WTC11 (cell line): ENCODE data around the gene MAP3K2. TPM values are rescaled to one million over a fixed set of nuclear protein-coding genes. Genes with fewer than 3 reads are reported as not detected.

ENCODE experiments used
- CDX4 ChIP-seq: fragments of 250-450 bp; sonication (Bioruptor Pico); IDR thresholded peaks from 2 replicates; pipeline ENCODE4 v1.9.0; 2021; ENCODE audit warnings: moderate library complexity, mild to moderate bottlenecking, inconsistent platforms, borderline replicate concordance
- CREB1 ChIP-seq: sonication (generic); formaldehyde crosslinking; IDR thresholded peaks from 2 replicates; pipeline ENCODE4 v1.8.0; 2023; ENCODE audit warnings: mild to moderate bottlenecking, missing genetic modification reagents
- E2F1 ChIP-seq: sonication (generic); formaldehyde crosslinking; IDR thresholded peaks from 2 replicates; pipeline ENCODE4 v1.8.0; 2022; ENCODE audit warnings: mild to moderate bottlenecking, missing genetic modification reagents
- E2F4 ChIP-seq: sonication (generic); formaldehyde crosslinking; IDR thresholded peaks from 2 replicates; pipeline ENCODE4 v1.8.1; 2022; ENCODE audit warnings: low read depth, mild to moderate bottlenecking, moderate library complexity, missing genetic modification reagents, borderline replicate concordance
- ELF4 ChIP-seq: sonication (generic); formaldehyde crosslinking; IDR thresholded peaks from 2 replicates; pipeline ENCODE4 v1.8.1; 2022; ENCODE audit warnings: low read depth, mild to moderate bottlenecking, moderate library complexity, missing genetic modification reagents
- ERG ChIP-seq: fragments of 250-450 bp; sonication (Bioruptor Pico); IDR thresholded peaks from 2 replicates; pipeline ENCODE4 v1.8.0; 2021; ENCODE audit warnings: mild to moderate bottlenecking
- FOXP4 ChIP-seq: sonication (generic); formaldehyde crosslinking; IDR thresholded peaks from 2 replicates; pipeline ENCODE4 v1.8.0; 2022; ENCODE audit warnings: mild to moderate bottlenecking, missing genetic modification reagents
- GTF2I ChIP-seq: fragments of 250-450 bp; sonication (Bioruptor Pico); conservative IDR thresholded peaks from 2 replicates; pipeline ENCODE4 v1.4.0; 2021; ENCODE audit warnings: mild to moderate bottlenecking
- HMGXB4 ChIP-seq: sonication (generic); formaldehyde crosslinking; IDR thresholded peaks from 2 replicates; pipeline ENCODE4 v1.8.1; 2023; ENCODE audit warnings: mild to moderate bottlenecking, moderate library complexity, missing genetic modification reagents
- IRF1 ChIP-seq: sonication (generic); formaldehyde crosslinking; IDR thresholded peaks from 2 replicates; pipeline ENCODE4 v1.8.0; 2023; ENCODE audit warnings: missing genetic modification reagents
- JAZF1 ChIP-seq: fragments of 250-450 bp; sonication (Bioruptor Pico); IDR thresholded peaks from 2 replicates; pipeline ENCODE4 v1.9.0; 2021; ENCODE audit warnings: moderate library complexity, mild to moderate bottlenecking, inconsistent platforms
- MAX ChIP-seq: sonication (generic); formaldehyde crosslinking; IDR thresholded peaks from 2 replicates; pipeline ENCODE4 v1.8.0; 2022; ENCODE audit warnings: mild to moderate bottlenecking, missing genetic modification reagents
- MYBL2 ChIP-seq: sonication (generic); formaldehyde crosslinking; IDR thresholded peaks from 2 replicates; pipeline ENCODE4 v1.8.1; 2023; ENCODE audit warnings: mild to moderate bottlenecking, moderate library complexity, missing genetic modification reagents
- NFYB ChIP-seq: sonication (generic); formaldehyde crosslinking; conservative IDR thresholded peaks from 2 replicates; pipeline ENCODE4 v1.8.0; 2022; ENCODE audit warnings: low read depth, missing genetic modification reagents
- NR2C2 ChIP-seq: sonication (generic); formaldehyde crosslinking; IDR thresholded peaks from 2 replicates; pipeline ENCODE4 v1.8.0; 2022; ENCODE audit warnings: mild to moderate bottlenecking, missing genetic modification reagents
- RORB ChIP-seq: fragments of 250-450 bp; sonication (Bioruptor Pico); IDR thresholded peaks from 2 replicates; pipeline ENCODE4 v1.9.0; 2021; ENCODE audit warnings: mild to moderate bottlenecking
- SOX15 ChIP-seq: fragments of 250-450 bp; sonication (Bioruptor Pico); IDR thresholded peaks from 2 replicates; pipeline ENCODE4 v1.9.0; 2021; ENCODE audit warnings: mild to moderate bottlenecking
- SP1 ChIP-seq: sonication (generic); formaldehyde crosslinking; conservative IDR thresholded peaks from 2 replicates; pipeline ENCODE4 v1.8.1; 2022; ENCODE audit warnings: missing genetic modification reagents
- USF2 ChIP-seq: sonication (generic); formaldehyde crosslinking; IDR thresholded peaks from 2 replicates; pipeline ENCODE4 v1.8.1; 2023; ENCODE audit warnings: mild to moderate bottlenecking, missing genetic modification reagents, moderate library complexity
- ZBTB21 ChIP-seq: sonication (generic); formaldehyde crosslinking; IDR thresholded peaks from 2 replicates; pipeline ENCODE4 v1.8.1; 2023; ENCODE audit warnings: mild to moderate bottlenecking, missing genetic modification reagents, borderline replicate concordance
- ZBTB43 ChIP-seq: sonication (generic); formaldehyde crosslinking; IDR thresholded peaks from 2 replicates; pipeline ENCODE4 v1.8.1; 2023; ENCODE audit warnings: mild to moderate bottlenecking, missing genetic modification reagents
- ZMAT4 ChIP-seq: fragments of 250-450 bp; sonication (Bioruptor Pico); IDR thresholded peaks from 2 replicates; pipeline ENCODE4 v1.9.0; 2021; ENCODE audit warnings: mild to moderate bottlenecking
- ZNF121 ChIP-seq: sonication (generic); formaldehyde crosslinking; IDR thresholded peaks from 2 replicates; pipeline ENCODE4 v1.8.0; 2023; ENCODE audit warnings: missing genetic modification reagents
- ZNF219 ChIP-seq: sonication (generic); formaldehyde crosslinking; IDR thresholded peaks from 2 replicates; pipeline ENCODE4 v1.8.0; 2023; ENCODE audit warnings: missing genetic modification reagents, mild to moderate bottlenecking, borderline replicate concordance
- ZNF232 ChIP-seq: sonication (generic); formaldehyde crosslinking; IDR thresholded peaks from 2 replicates; pipeline ENCODE4 v1.8.0; 2022; ENCODE audit warnings: mild to moderate bottlenecking, missing genetic modification reagents
- ZNF263 ChIP-seq: sonication (generic); formaldehyde crosslinking; IDR thresholded peaks from 2 replicates; pipeline ENCODE4 v1.8.1; 2022; ENCODE audit warnings: low read depth, mild to moderate bottlenecking, moderate library complexity, missing genetic modification reagents
- ZNF671 ChIP-seq: fragments of 250-450 bp; sonication (Bioruptor Pico); IDR thresholded peaks from 2 replicates; pipeline ENCODE4 v1.8.0; 2021; ENCODE audit warnings: mild to moderate bottlenecking
- total RNA-seq: library from RNA; stranded (reverse); gene quantifications from 3 replicates; pipeline ENCODE4 v1.2.3, GENCODE V29; 2021

MAP3K2 gene
- total RNA-seq, 1 experiment from 2014 or later, result 26.9 TPM

GRCh38 chr2:127422559-127423477 lies 35.0 kb upstream of the MAP3K2 start (continued):
- TF ChIP-seq ERG (CRISPR knock-in tag), result no peak
- TF ChIP-seq NR2C2 (CRISPR knock-in tag), result no peak
- TF ChIP-seq IRF1 (CRISPR knock-in tag), result no peak
- no peak for TF ChIP-seq CDX4 (CRISPR knock-in tag)
- TF ChIP-seq SOX15, result no peak
- no peak for TF ChIP-seq GTF2I (CRISPR knock-in tag)
- peak; percentile 66; the same call in 1 of the 2 replicates for TF ChIP-seq FOXP4 (CRISPR knock-in tag)
- no peak for TF ChIP-seq NFYB (CRISPR knock-in tag)
- no peak for TF ChIP-seq SP1 (CRISPR knock-in tag)
- no peak for TF ChIP-seq ZNF671 (CRISPR knock-in tag)
- TF ChIP-seq MYBL2, result no peak
- TF ChIP-seq ZNF263 (CRISPR knock-in tag), result no peak
- TF ChIP-seq ZBTB21 (CRISPR knock-in tag), result 0 out of 2 replicates have a peak, but pooled peaks have one; percentile 42
- TF ChIP-seq USF2 (CRISPR knock-in tag), result peak; percentile 31
- TF ChIP-seq ZMAT4 (CRISPR knock-in tag), result no peak
- no peak for TF ChIP-seq RORB (CRISPR knock-in tag)
- TF ChIP-seq ZNF232 (CRISPR knock-in tag), result no peak
- TF ChIP-seq E2F4 (CRISPR knock-in tag), result no peak
- TF ChIP-seq ZNF121, result no peak
- no peak for TF ChIP-seq ZNF219
- no peak for TF ChIP-seq CREB1 (CRISPR knock-in tag)
- TF ChIP-seq E2F1 (CRISPR knock-in tag), result no peak
- no peak for TF ChIP-seq HMGXB4 (CRISPR knock-in tag)
- TF ChIP-seq ZBTB43 (CRISPR knock-in tag), result no peak
- no peak for TF ChIP-seq JAZF1
- peak; percentile 54 for TF ChIP-seq MAX (CRISPR knock-in tag)
- no peak for TF ChIP-seq ELF4 (CRISPR knock-in tag)
